ENCODE measurements around the gene UVSSA.
A peak's percentile ranks its signal among the peaks of the same experiment; 100 is the strongest.

UVSSA gene

GRCh38 chr4:1396806-1397455 lies 49.9 kb downstream of the UVSSA start:
- peaks cover 19% of the 10 kb centered on the region for H3K9me3 ChIP-seq (ENCODE audit: severe bottlenecking)
- H3K27ac ChIP-seq, result no peak overlapping the region
- no peak for TF ChIP-seq CTCF (IDR thresholded peaks at IDR 0.05; ENCODE audit: low read depth, low read length)
- peak; percentile 5 for DNase-seq
- H3K4me3 ChIP-seq (ENCODE audit: low read depth, low read length), result no peak overlapping the region
- H3K27me3 ChIP-seq (ENCODE audit: insufficient read depth, low read depth, severe bottlenecking), result peaks cover 30% of the 10 kb centered on the region
- H3K36me3 ChIP-seq, result no peaks in the 10 kb centered on the region

GRCh38 chr4:1398681-1399507 lies 51.9 kb downstream of the UVSSA start:
- no peaks in the 10 kb centered on the region for H3K36me3 ChIP-seq
- DNase-seq, result peak; percentile 3
- H3K4me3 ChIP-seq (ENCODE audit: low read depth, low read length), result no peak overlapping the region

GRCh38 chr4:1399508-1400190 lies 52.6 kb downstream of the UVSSA start:
- Histone ChIP-seq H3K9me3 (ENCODE audit: severe bottlenecking) (peaks cover 19% of the 10 kb centered on the region), H3K27ac (no peak overlapping the region), H3K36me3 (no peaks in the 10 kb centered on the region), H3K4me3 (ENCODE audit: low read depth, low read length) (no peak overlapping the region), H3K27me3 (ENCODE audit: insufficient read depth, low read depth, severe bottlenecking) (peaks cover 56% of the 10 kb centered on the region)
- DNase-seq, result peak; percentile 7
- TF ChIP-seq CTCF (IDR thresholded peaks at IDR 0.05; ENCODE audit: low read depth, low read length), result no peak

More at GRCh38 chr4:1398681-1399507, 51.9 kb downstream of the UVSSA start:
- no peak for TF ChIP-seq CTCF (IDR thresholded peaks at IDR 0.05; ENCODE audit: low read depth, low read length)
- Histone ChIP-seq H3K27ac (no peak overlapping the region), H3K27me3 (ENCODE audit: insufficient read depth, low read depth, severe bottlenecking) (peaks cover 48% of the 10 kb centered on the region), H3K9me3 (ENCODE audit: severe bottlenecking) (peaks cover 19% of the 10 kb centered on the region)

GRCh38 chr4:1400191-1400805 lies 53.3 kb downstream of the UVSSA start:
- H3K27me3 ChIP-seq (ENCODE audit: insufficient read depth, low read depth, severe bottlenecking), result peaks cover 62% of the 10 kb centered on the region
- peak; percentile 4 for DNase-seq
- no peak overlapping the region for H3K27ac ChIP-seq
- TF ChIP-seq CTCF (IDR thresholded peaks at IDR 0.05; ENCODE audit: low read depth, low read length), result no peak
- H3K36me3 ChIP-seq, result no peaks in the 10 kb centered on the region
- peaks cover 19% of the 10 kb centered on the region for H3K9me3 ChIP-seq (ENCODE audit: severe bottlenecking)
- no peak overlapping the region for H3K4me3 ChIP-seq (ENCODE audit: low read depth, low read length)

GRCh38 chr4:1400831-1401408 lies 53.9 kb downstream of the UVSSA start:
- Histone ChIP-seq H3K36me3 (no peaks in the 10 kb centered on the region), H3K27ac (no peak overlapping the region), H3K27me3 (ENCODE audit: insufficient read depth, low read depth, severe bottlenecking) (peaks cover 69% of the 10 kb centered on the region), H3K9me3 (ENCODE audit: severe bottlenecking) (peaks cover 19% of the 10 kb centered on the region), H3K4me3 (ENCODE audit: low read depth, low read length) (no peak overlapping the region)
- TF ChIP-seq CTCF (IDR thresholded peaks at IDR 0.05; ENCODE audit: low read depth, low read length), result no peak
- peak; percentile 37 for DNase-seq
